Measurements from ENCODE around the gene EPB41L4A. TPM values are rescaled to one million over a fixed set of nuclear protein-coding genes. Genes with fewer than 3 reads are reported as not detected.

EPB41L4A gene
- total RNA-seq, 4 donors from 2014 or later, result 8.3 to 33.8 (median 21.6) TPM

GRCh38 chr5:112186401-112186990 is 232.6 kb downstream of the EPB41L4A start:
- H3K27me3 ChIP-seq, result no peaks in the 10 kb centered on the region
- no peaks in the 10 kb centered on the region for H3K9me3 ChIP-seq
- H3K4me3 ChIP-seq, result no peak overlapping the region
- peaks cover 0 to 15% (median 5%) of the 10 kb centered on the region in 4 donors for H3K36me3 ChIP-seq
- no peak overlapping the region for H3K27ac ChIP-seq (replicated peaks in 1 of 4)
- 76% methylated on average over 4 of the region's 4 CpGs for WGBS
- TF ChIP-seq, protein P1, sequence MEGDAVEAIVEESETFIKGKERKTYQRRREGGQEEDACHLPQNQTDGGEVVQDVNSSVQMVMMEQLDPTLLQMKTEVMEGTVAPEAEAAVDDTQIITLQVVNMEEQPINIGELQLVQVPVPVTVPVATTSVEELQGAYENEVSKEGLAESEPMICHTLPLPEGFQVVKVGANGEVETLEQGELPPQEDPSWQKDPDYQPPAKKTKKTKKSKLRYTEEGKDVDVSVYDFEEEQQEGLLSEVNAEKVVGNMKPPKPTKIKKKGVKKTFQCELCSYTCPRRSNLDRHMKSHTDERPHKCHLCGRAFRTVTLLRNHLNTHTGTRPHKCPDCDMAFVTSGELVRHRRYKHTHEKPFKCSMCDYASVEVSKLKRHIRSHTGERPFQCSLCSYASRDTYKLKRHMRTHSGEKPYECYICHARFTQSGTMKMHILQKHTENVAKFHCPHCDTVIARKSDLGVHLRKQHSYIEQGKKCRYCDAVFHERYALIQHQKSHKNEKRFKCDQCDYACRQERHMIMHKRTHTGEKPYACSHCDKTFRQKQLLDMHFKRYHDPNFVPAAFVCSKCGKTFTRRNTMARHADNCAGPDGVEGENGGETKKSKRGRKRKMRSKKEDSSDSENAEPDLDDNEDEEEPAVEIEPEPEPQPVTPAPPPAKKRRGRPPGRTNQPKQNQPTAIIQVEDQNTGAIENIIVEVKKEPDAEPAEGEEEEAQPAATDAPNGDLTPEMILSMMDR (IDR thresholded peaks at IDR 0.05), result peak; percentile 14 to 53 (median 37)
- no peak for TF ChIP-seq POLR2AphosphoS5 (IDR thresholded peaks at IDR 0.05)
- intact Hi-C loops (cut with DNase I), result no loop called here
- DNase-seq (ENCODE audit: extremely low spot score), result no peak
- peaks cover 0 to 8% (median 0%) of the 10 kb centered on the region in 4 donors for H3K4me1 ChIP-seq

- Histone ChIP-seq H3K4me1 (peaks cover 0 to 8% (median 0%) of the 10 kb centered on the region in 4 donors), H3K27ac (replicated peaks in 1 of 4) (no peak overlapping the region), H3K36me3 (peaks cover 0 to 15% (median 7%) of the 10 kb centered on the region in 4 donors), H3K4me3 (no peak overlapping the region), H3K9me3 (no peaks in the 10 kb centered on the region), H3K27me3 (no peaks in the 10 kb centered on the region)
- intact Hi-C loops (cut with DNase I), result no loop called here
- TF ChIP-seq EP300 (IDR thresholded peaks at IDR 0.05), result no peak
- no peak for TF ChIP-seq POLR2A (IDR thresholded peaks at IDR 0.05; ENCODE audit: low read depth)
- TF ChIP-seq, protein P1 (IDR thresholded peaks at IDR 0.05), result no peak
- no peak for TF ChIP-seq POLR2AphosphoS5 (IDR thresholded peaks at IDR 0.05)
- 88% methylated on average over 8 of the region's 8 CpGs for WGBS
- DNase-seq (ENCODE audit: extremely low spot score), result no peak
These were observed 235.2 kb downstream of the EPB41L4A start for GRCh38 chr5:112183874-112184273.

DNA sequence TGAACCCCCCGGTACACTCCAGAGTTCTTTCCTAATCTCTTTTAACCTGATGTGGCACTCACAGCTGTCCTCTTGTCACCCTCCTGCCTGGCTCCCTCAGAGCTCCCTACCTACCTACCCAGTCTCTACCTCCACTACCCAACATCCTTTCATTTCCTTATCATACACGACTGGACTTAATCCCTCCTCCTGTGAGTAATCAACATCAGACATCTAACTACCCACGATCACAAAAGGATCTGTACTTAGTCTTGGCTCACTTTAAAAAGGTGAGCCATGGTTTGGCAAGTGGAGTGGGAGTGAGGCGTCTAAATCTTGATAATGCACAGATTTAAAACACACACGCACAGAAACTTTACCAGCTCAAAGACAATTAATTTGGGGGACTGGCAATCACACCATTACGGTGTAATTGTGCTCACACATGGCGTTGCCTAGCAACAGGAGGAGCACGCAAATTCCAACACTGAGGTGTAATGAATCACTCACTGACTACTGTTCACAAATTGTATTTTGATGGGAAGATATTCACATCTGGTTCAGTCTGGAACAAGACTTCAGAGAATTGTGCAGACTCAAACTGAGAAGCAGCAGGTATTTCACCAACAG is 235.9 kb downstream of the EPB41L4A start:
- H3K9me3 ChIP-seq, result no peaks in the 10 kb centered on the region
- intact Hi-C loops (cut with DNase I), result no loop called here
- no peak for DNase-seq (ENCODE audit: extremely low spot score)
- no peaks in the 10 kb centered on the region for H3K27me3 ChIP-seq
- peaks cover 0 to 8% (median 0%) of the 10 kb centered on the region in 4 donors for H3K4me1 ChIP-seq
- no peak overlapping the region for H3K4me3 ChIP-seq
- no peak overlapping the region for H3K27ac ChIP-seq (replicated peaks in 1 of 4)
- 44% methylated on average over 8 of the region's 8 CpGs for WGBS
- TF ChIP-seq, protein P1 (IDR thresholded peaks at IDR 0.05), result no peak
- TF ChIP-seq EP300 (IDR thresholded peaks at IDR 0.05) (no peak), POLR2A (IDR thresholded peaks at IDR 0.05; ENCODE audit: low read depth) (no peak), POLR2AphosphoS5 (IDR thresholded peaks at IDR 0.05) (no peak)
- H3K36me3 ChIP-seq, result peaks cover 0 to 15% (median 7%) of the 10 kb centered on the region in 4 donors

DNA sequence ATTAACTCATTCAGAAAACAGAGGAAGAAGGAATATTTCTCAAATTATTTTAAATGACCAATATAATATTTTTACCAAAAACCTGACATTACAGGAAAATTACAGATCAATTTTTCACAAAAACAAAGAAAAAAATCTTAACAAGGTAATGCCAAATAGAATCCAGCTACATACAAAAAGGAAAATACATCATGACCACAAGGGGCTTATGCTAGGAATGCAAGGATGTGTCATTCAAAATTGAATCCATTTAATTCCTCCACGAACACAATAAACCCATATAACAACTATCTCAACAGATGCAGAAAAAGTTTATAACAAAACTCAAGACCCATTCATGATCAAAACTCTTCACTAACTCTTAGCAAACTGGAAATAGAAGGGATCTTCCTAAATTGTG is 239.8 kb downstream of the EPB41L4A start:
- WGBS, result 83% methylated on average over 1 of the region's 1 CpG
- Histone ChIP-seq H3K36me3 (peaks cover 0 to 15% (median 7%) of the 10 kb centered on the region in 4 donors), H3K9me3 (no peaks in the 10 kb centered on the region), H3K4me1 (peaks cover 0 to 8% (median 5%) of the 10 kb centered on the region in 4 donors), H3K27ac (replicated peaks in 1 of 4) (no peak overlapping the region), H3K4me3 (no peak overlapping the region), H3K27me3 (no peaks in the 10 kb centered on the region)
- TF ChIP-seq EP300 (IDR thresholded peaks at IDR 0.05) (no peak), POLR2A (IDR thresholded peaks at IDR 0.05; ENCODE audit: low read depth) (no peak), POLR2AphosphoS5 (IDR thresholded peaks at IDR 0.05) (no peak)
- TF ChIP-seq, protein P1 (IDR thresholded peaks at IDR 0.05), result no peak
- DNase-seq (ENCODE audit: extremely low spot score), result no peak
- intact Hi-C loops (cut with DNase I), result loop anchor here (5.0 kb wide), 1 partner anchor 243 kb away; no protein-coding TSS in a partner anchor
